ENCODE measurements around the gene MTNR1B.

DNA sequence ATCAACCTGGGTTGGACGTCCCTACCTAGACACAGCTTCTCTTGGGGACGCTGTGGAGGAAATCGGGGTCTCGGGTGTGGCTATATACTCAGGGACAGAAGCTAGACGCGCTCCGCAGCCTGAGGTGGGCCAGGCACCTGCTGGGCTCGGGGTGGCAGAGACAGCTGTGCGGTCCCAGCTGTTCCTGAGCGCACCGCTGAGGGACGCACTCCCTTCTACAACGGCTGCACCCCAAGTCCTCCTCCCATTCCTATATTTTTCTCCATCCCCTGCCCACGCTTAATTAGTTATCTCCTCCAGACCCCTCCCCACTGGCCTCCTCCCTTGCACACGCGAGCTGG, 188 bp upstream of the MTNR1B start:
- TF ChIP-seq, protein P1, sequence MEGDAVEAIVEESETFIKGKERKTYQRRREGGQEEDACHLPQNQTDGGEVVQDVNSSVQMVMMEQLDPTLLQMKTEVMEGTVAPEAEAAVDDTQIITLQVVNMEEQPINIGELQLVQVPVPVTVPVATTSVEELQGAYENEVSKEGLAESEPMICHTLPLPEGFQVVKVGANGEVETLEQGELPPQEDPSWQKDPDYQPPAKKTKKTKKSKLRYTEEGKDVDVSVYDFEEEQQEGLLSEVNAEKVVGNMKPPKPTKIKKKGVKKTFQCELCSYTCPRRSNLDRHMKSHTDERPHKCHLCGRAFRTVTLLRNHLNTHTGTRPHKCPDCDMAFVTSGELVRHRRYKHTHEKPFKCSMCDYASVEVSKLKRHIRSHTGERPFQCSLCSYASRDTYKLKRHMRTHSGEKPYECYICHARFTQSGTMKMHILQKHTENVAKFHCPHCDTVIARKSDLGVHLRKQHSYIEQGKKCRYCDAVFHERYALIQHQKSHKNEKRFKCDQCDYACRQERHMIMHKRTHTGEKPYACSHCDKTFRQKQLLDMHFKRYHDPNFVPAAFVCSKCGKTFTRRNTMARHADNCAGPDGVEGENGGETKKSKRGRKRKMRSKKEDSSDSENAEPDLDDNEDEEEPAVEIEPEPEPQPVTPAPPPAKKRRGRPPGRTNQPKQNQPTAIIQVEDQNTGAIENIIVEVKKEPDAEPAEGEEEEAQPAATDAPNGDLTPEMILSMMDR (IDR thresholded peaks at IDR 0.05) = no peak
- no peak for TF ChIP-seq POLR2A (IDR thresholded peaks at IDR 0.05)
